Bronchial epithelial cell (primary cell): ENCODE data around the gene ITGB7. TPM values are rescaled to one million over a fixed set of nuclear protein-coding genes. Genes with fewer than 3 reads are reported as not detected.
A peak's percentile ranks its signal among the peaks of the same experiment; 100 is the strongest.

Experiments used
- DNase-seq: peaks from one replicate; pipeline ENCODE4 v3.0.0-alpha.2; 2010; ENCODE audit warnings: low read depth
- FAIRE-seq: peaks from 2 replicates; lab custom pipeline; 2011; peaks lifted over from hg19 to GRCh38; lab: Jason Lieb, UNC
- H3K27me3 ChIP-seq: 2 replicates; pipeline ENCODE4 v1.5.1; 2011; ENCODE audit warnings: low read length; ENCODE audit not compliant: control insufficient read depth, insufficient read depth
- H3K36me3 ChIP-seq: 2 replicates; pipeline ENCODE4 v1.5.1; 2011; ENCODE audit warnings: low read length; ENCODE audit not compliant: control insufficient read depth, insufficient read depth
- H3K4me3 ChIP-seq: 2 replicates; pipeline ENCODE4 v1.5.1; 2011; ENCODE audit warnings: mild to moderate bottlenecking, low read depth, low read length, control low read depth
- total RNA-seq: library from RNA; depleted of rRNA; stranded (reverse); fragments of >200 nt; gene quantifications from 2 replicates; pipeline ENCODE4 v1.2.1, GENCODE V29; 2014
- TF ChIP-seq, protein P1 (sequence below): IDR thresholded peaks from 2 replicates; pipeline ENCODE4 v1.5.1; 2011; ENCODE audit warnings: mild to moderate bottlenecking, moderate library complexity, low read length, control low read depth, inconsistent platforms; ENCODE audit not compliant: insufficient read depth, severe bottlenecking

ITGB7 gene
- total RNA-seq, 1 donor from 2014 or later = 8.4 TPM

DNA sequence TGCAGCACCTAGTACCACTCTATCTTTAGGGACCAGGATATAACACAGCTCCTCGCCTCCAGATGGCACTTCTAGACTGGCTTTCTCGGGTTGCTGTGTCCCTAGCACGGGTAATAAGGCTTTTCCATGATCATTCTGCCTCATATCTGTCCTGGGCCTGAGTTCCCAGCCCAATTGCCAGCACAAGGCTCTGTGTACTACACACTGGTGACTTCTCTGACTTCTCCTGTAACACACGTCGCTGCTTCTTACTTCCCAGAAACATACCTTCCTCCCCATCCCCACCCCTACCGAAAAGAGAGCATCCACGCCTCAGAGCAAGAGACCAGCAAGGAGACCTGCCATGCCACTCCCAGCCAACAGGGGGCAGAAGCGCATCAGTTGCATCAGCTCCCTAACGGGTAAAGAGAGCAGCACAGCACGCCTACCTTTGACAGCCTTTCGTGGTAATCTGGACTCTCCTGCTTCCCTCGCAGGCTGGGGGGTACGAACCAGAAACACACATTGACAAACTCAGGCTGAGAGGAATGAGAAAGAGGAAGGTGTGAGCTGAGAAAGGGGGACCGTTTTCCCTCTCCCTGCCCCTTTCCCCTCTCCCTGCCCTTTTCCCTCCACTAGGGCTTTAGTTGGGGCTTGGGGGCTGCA lies 47.7 kb downstream of the ITGB7 start:
- TF ChIP-seq, protein P1, sequence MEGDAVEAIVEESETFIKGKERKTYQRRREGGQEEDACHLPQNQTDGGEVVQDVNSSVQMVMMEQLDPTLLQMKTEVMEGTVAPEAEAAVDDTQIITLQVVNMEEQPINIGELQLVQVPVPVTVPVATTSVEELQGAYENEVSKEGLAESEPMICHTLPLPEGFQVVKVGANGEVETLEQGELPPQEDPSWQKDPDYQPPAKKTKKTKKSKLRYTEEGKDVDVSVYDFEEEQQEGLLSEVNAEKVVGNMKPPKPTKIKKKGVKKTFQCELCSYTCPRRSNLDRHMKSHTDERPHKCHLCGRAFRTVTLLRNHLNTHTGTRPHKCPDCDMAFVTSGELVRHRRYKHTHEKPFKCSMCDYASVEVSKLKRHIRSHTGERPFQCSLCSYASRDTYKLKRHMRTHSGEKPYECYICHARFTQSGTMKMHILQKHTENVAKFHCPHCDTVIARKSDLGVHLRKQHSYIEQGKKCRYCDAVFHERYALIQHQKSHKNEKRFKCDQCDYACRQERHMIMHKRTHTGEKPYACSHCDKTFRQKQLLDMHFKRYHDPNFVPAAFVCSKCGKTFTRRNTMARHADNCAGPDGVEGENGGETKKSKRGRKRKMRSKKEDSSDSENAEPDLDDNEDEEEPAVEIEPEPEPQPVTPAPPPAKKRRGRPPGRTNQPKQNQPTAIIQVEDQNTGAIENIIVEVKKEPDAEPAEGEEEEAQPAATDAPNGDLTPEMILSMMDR = peak; percentile 99
- H3K27me3 ChIP-seq = no peaks in the 10 kb centered on the region
- H3K36me3 ChIP-seq = peaks cover 5% of the 10 kb centered on the region
- FAIRE-seq (peak; percentile 32), DNase-seq (peak; percentile 63)
- H3K4me3 ChIP-seq = no peak overlapping the region

GRCh38 chr12:53152390-53152789 lies 54.7 kb downstream of the ITGB7 start:
- DNase-seq = no peak
- no peak overlapping the region for H3K4me3 ChIP-seq
- TF ChIP-seq, protein P1 = no peak
- H3K36me3 ChIP-seq = no peaks in the 10 kb centered on the region
- H3K27me3 ChIP-seq = no peaks in the 10 kb centered on the region
- FAIRE-seq = no peak

- no peak for FAIRE-seq
- Histone ChIP-seq H3K4me3 (no peak overlapping the region), H3K36me3 (no peaks in the 10 kb centered on the region), H3K27me3 (no peaks in the 10 kb centered on the region)
- DNase-seq = no peak
- TF ChIP-seq, protein P1 = no peak
These were observed 56.0 kb downstream of the ITGB7 start for GRCh38 chr12:53151039-53151438.

GRCh38 chr12:53147653-53148052 lies 59.4 kb downstream of the ITGB7 start:
- H3K27me3 ChIP-seq = no peaks in the 10 kb centered on the region
- DNase-seq = no peak
- H3K4me3 ChIP-seq = no peak overlapping the region
- H3K36me3 ChIP-seq = no peaks in the 10 kb centered on the region
- no peak for FAIRE-seq
- TF ChIP-seq, protein P1 = no peak

DNA sequence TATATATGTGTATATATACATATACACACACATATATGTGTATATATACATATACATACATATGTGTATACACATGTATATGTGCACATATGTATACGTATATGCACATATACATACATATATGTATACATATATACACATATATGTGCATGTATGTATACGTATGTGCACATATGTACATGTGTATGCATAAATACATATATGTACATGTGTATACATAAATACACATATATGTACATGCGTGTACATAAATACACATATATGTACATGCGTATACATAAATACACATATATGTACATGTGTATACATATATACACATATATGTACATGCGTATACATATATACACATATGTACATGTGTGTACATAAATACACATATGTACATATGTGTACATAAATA lies 59.9 kb downstream of the ITGB7 start:
- FAIRE-seq (no peak), DNase-seq (no peak)
- Histone ChIP-seq H3K36me3 (no peaks in the 10 kb centered on the region), H3K27me3 (no peaks in the 10 kb centered on the region), H3K4me3 (no peak overlapping the region)
- TF ChIP-seq, protein P1 = no peak
